GM23248 (cell line): ENCODE results near the gene THAP8. TPM values are rescaled to one million over a fixed set of nuclear protein-coding genes. Genes with fewer than 3 reads are reported as not detected.

Experiments used
- DNase-seq: peaks from one replicate; pipeline ENCODE4 v3.0.0-alpha.2; 2015
- H2AFZ ChIP-seq: fragments of 200-600 bp; sonication (generic); 2 replicates; pipeline ENCODE4 v1.6.1; 2016; ENCODE audit warnings: antibody characterized with exemption
- H3F3A ChIP-seq: fragments of 200-600 bp; sonication (generic); 2 replicates; pipeline ENCODE4 v1.6.1; 2016; ENCODE audit warnings: mild to moderate bottlenecking, antibody characterized with exemption, mixed run types; ENCODE audit not compliant: insufficient read depth
- H3K27ac ChIP-seq: fragments of 200-600 bp; sonication (generic); 2 replicates; pipeline ENCODE4 v1.5.1; 2016; ENCODE audit warnings: mild to moderate bottlenecking
- H3K27me3 ChIP-seq: fragments of 200-600 bp; sonication (generic); replicated peaks from 2 replicates; pipeline ENCODE4 v1.6.1; 2016; ENCODE audit warnings: mild to moderate bottlenecking; ENCODE audit not compliant: insufficient read depth
- H3K36me3 ChIP-seq: fragments of 200-600 bp; sonication (generic); 2 replicates; pipeline ENCODE4 v1.6.1; 2016; ENCODE audit warnings: low read depth, mild to moderate bottlenecking
- H3K4me1 ChIP-seq: fragments of 200-600 bp; sonication (generic); 2 replicates; pipeline ENCODE4 v1.6.1; 2016; ENCODE audit warnings: mild to moderate bottlenecking; ENCODE audit not compliant: insufficient read depth
- H3K4me2 ChIP-seq: fragments of 200-600 bp; sonication (generic); one replicate; pipeline ENCODE4 v1.6.1; 2016; ENCODE audit warnings: mild to moderate bottlenecking; ENCODE audit not compliant: unreplicated experiment
- H3K4me3 ChIP-seq: fragments of 200-600 bp; sonication (generic); 2 replicates; pipeline ENCODE4 v1.5.1; 2016; ENCODE audit warnings: mild to moderate bottlenecking
- H3K79me2 ChIP-seq: fragments of 200-600 bp; sonication (generic); 2 replicates; pipeline ENCODE4 v1.6.1; 2016; ENCODE audit warnings: mild to moderate bottlenecking; ENCODE audit not compliant: insufficient read depth
- H3K9ac ChIP-seq: fragments of 200-600 bp; sonication (generic); 2 replicates; pipeline ENCODE4 v1.6.1; 2016; ENCODE audit warnings: mild to moderate bottlenecking
- H3K9me2 ChIP-seq: fragments of 200-600 bp; sonication (generic); 2 replicates; pipeline ENCODE4 v1.6.1; 2016; ENCODE audit warnings: mixed run types, mild to moderate bottlenecking, moderate library complexity; ENCODE audit not compliant: insufficient read depth
- H3K9me3 ChIP-seq: fragments of 200-600 bp; sonication (generic); one replicate; pipeline ENCODE4 v1.6.1; 2017; ENCODE audit warnings: low read depth
- H4K20me1 ChIP-seq: fragments of 200-600 bp; sonication (generic); 2 replicates; pipeline ENCODE4 v1.6.0; 2016; ENCODE audit not compliant: insufficient read depth
- EZH2 ChIP-seq: fragments of 200-600 bp; sonication (generic); IDR thresholded peaks from 2 replicates; pipeline ENCODE4 v1.6.1; 2018; ENCODE audit warnings: antibody characterized with exemption, mild to moderate bottlenecking; ENCODE audit not compliant: insufficient read depth, poor library complexity, severe bottlenecking
- EZH2phosphoT487 ChIP-seq: fragments of 200-600 bp; sonication (generic); IDR thresholded peaks from 2 replicates; pipeline ENCODE4 v1.6.1; 2018; ENCODE audit warnings: antibody characterized with exemption, moderate library complexity, mild to moderate bottlenecking, low read depth; ENCODE audit not compliant: insufficient read depth
- WGBS, 2 experiments: methylation state at CpG; one replicate each; pipeline ENCODE4 v1.1.6; 2015 to 2017; ENCODE audit warnings: low lambda C conversion rate in 2 of 2, low coverage in 1 of 2; ENCODE audit errors: missing lambda C conversion rate in 2 of 2; 5-methylcytosine and 5-hydroxymethylcytosine counted together
- in situ Hi-C: fragments of 300-500 bp; cut with MboI; formaldehyde crosslinking; loops from 2 replicates; pipeline ENCODE4 v1.15.0; 2020
- polyA plus RNA-seq: library from polyadenylated mRNA; unstranded; fragments of >200 nt; fragmentation: Nextera tagmentation; extraction: Ambion mirVana; gene quantifications from 2 replicates; pipeline ENCODE4 v1.2.1, GENCODE V29; 2016
- total RNA-seq: library from RNA; depleted of rRNA; stranded (reverse); fragments of >200 nt; shearing (Covaris generic); gene quantifications from 2 replicates; pipeline ENCODE4 v1.2.3, GENCODE V29; 2014

The THAP8 gene
- total and polyA plus RNA-seq, 2 experiments from 2014 or later: 3.8 to 12.8 TPM

GRCh38 chr19:36009633-36010379 lies 44.3 kb downstream of the THAP8 start:
- WGBS, 2 experiments: 45 to 47% methylated on average over 15 of the region's 15 CpGs
- peak overlapping the region; percentile 75 for H2AFZ ChIP-seq
- H3K9me3 ChIP-seq: no peaks in the 10 kb centered on the region
- H3K9ac ChIP-seq: peak overlapping the region; percentile 82
- in situ Hi-C loops: no loop called here
- H3F3A ChIP-seq: peaks cover 2% of the 10 kb centered on the region; the same call in 1 of the 2 replicates
- H3K4me2 ChIP-seq: peak overlapping the region; percentile 96
- no peak for TF ChIP-seq EZH2phosphoT487
- no peak for TF ChIP-seq EZH2
- H3K27me3 ChIP-seq: no peaks in the 10 kb centered on the region
- no peak for DNase-seq
- H3K4me1 ChIP-seq: peaks cover 4% of the 10 kb centered on the region; the same call in 1 of the 2 replicates
- no peaks in the 10 kb centered on the region for H3K9me2 ChIP-seq
- H3K79me2 ChIP-seq: peaks cover 14% of the 10 kb centered on the region
- H3K36me3 ChIP-seq: no peaks in the 10 kb centered on the region
- no peak overlapping the region for H3K27ac ChIP-seq
- no peaks in the 10 kb centered on the region for H4K20me1 ChIP-seq
- H3K4me3 ChIP-seq: peak overlapping the region; percentile 73

DNA sequence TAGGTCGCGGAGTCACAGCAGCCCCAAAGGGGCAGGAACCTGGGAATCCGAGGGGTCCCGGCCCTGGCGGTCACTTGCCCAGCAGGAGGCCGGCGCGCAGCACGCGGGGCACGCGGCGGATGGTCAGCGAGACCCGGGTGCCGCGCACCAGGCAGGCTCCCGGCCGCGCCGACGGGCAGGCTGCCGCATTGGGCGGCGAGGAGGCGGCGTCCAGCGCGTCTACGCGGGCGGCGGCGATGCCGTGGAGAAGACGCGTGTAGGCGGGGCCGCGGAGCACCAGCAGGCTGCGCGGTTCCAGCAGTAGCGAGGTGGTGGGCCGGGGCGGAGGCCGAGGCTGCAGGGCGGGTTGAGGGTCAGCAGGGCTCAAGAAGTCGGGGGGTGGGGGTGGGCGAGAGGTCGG lies 44.9 kb downstream of the THAP8 start:
- TF ChIP-seq EZH2 (no peak), EZH2phosphoT487 (no peak)
- Histone ChIP-seq H2AFZ (peak overlapping the region; percentile 75), H3K9me2 (no peaks in the 10 kb centered on the region), H3K9ac (peak overlapping the region; percentile 82), H3F3A (no peaks in the 10 kb centered on the region), H3K4me1 (peaks cover 4% of the 10 kb centered on the region; the same call in 1 of the 2 replicates), H4K20me1 (no peaks in the 10 kb centered on the region), H3K27ac (no peak overlapping the region), H3K79me2 (peaks cover 14% of the 10 kb centered on the region), H3K9me3 (no peaks in the 10 kb centered on the region), H3K36me3 (no peaks in the 10 kb centered on the region), H3K4me2 (peak overlapping the region; percentile 96), H3K4me3 (peak overlapping the region; percentile 73), H3K27me3 (no peaks in the 10 kb centered on the region)
- peak; percentile 93 for DNase-seq
- 2% methylated on average over 42 to 49 of the region's 50 CpGs for WGBS, 2 experiments
- in situ Hi-C loops: no loop called here

- TF ChIP-seq EZH2phosphoT487 (no peak), EZH2 (no peak)
- peak; percentile 12 for DNase-seq
- Histone ChIP-seq H3K4me2 (peak within 1 kb of the TSS; percentile 96), H3K27me3 (no peaks in the 10 kb centered on the region), H3K9me2 (no peaks in the 10 kb centered on the region), H3F3A (no peaks in the 10 kb centered on the region), H3K9me3 (no peaks in the 10 kb centered on the region), H3K27ac (no peak within 1 kb of the TSS), H3K9ac (peak within 1 kb of the TSS; percentile 82), H3K79me2 (peaks cover 9% of the 10 kb centered on the region), H4K20me1 (no peaks in the 10 kb centered on the region), H2AFZ (peak within 1 kb of the TSS; percentile 75), H3K36me3 (no peaks in the 10 kb centered on the region), H3K4me1 (peaks cover 4% of the 10 kb centered on the region; the same call in 1 of the 2 replicates), H3K4me3 (peak within 1 kb of the TSS; percentile 73)
- in situ Hi-C loops: no loop called here
- 69 to 71% methylated on average over 19 of the region's 19 CpGs for WGBS, 2 experiments
Observed at GRCh38 chr19:36008336-36008978, 45.6 kb downstream of the THAP8 start, which contains the start of gene SYNE4. Gene SYNE4 (minus strand): TSS chr19:36008813. CDS start chr19:36008681, 132 bp downstream.

- in situ Hi-C loops: no loop called here
- Histone ChIP-seq H3K27me3 (no peaks in the 10 kb centered on the region), H3K36me3 (no peaks in the 10 kb centered on the region), H4K20me1 (no peaks in the 10 kb centered on the region), H3K4me2 (no peak overlapping the region), H3K27ac (no peak overlapping the region), H3K9me2 (no peaks in the 10 kb centered on the region), H3F3A (no peaks in the 10 kb centered on the region), H3K4me3 (no peak overlapping the region), H3K9ac (no peak overlapping the region), H3K79me2 (0 out of 2 replicates have a peak, but pooled peaks cover 2% of the 10 kb centered on the region), H3K9me3 (no peaks in the 10 kb centered on the region), H2AFZ (no peak overlapping the region), H3K4me1 (peaks cover 4% of the 10 kb centered on the region; the same call in 1 of the 2 replicates)
- TF ChIP-seq EZH2phosphoT487: no peak
- TF ChIP-seq EZH2: no peak
- DNase-seq: no peak
- WGBS, 2 experiments: 87 to 91% methylated on average over 5 of the region's 5 CpGs
Observed at GRCh38 chr19:36006955-36007354, 47.1 kb downstream of the THAP8 start.
